Coronary artery (tissue), 2 donors: ENCODE results near the gene SRP14.
"Not testable (repeated sequence)": the region's sequence is repeated elsewhere in the genome, so short reads cannot be mapped to it uniquely, and the experiment has no call there.

ENCODE experiments used
- DNase-seq: peaks from one replicate; pipeline ENCODE4 v3.0.0-alpha.2; 2017; ENCODE audit warnings: low spot score
- H3K27ac ChIP-seq, 2 donors: fragments of 200-600 bp; sonication (generic); one replicate each; pipeline ENCODE4 v1.5.1; 2016 to 2019
- H3K4me3 ChIP-seq: fragments of 200-600 bp; sonication (generic); 2 replicates; pipeline ENCODE4 v1.5.1; 2016; ENCODE audit warnings: mild to moderate bottlenecking, moderate library complexity
- CTCF ChIP-seq: fragments of 200-600 bp; sonication (generic); IDR thresholded peaks from one replicate; pipeline ENCODE4 v1.5.1; 2019; ENCODE audit warnings: antibody characterized with exemption

SRP14 gene

GRCh38 chr15:40081691-40082194 lies 42.8 kb upstream of the SRP14 start:
- TF ChIP-seq CTCF: no peak
- peak; percentile 74 for DNase-seq
- Histone ChIP-seq H3K27ac (peak overlapping the region; percentile 52 to 58), H3K4me3 (peak overlapping the region; percentile 67)

- Histone ChIP-seq H3K27ac (peak overlapping the region in 1 of 2 donors; percentile 26), H3K4me3 (no peak overlapping the region)
- no peak for DNase-seq
- no peak for TF ChIP-seq CTCF
These were observed 41.9 kb upstream of the SRP14 start for GRCh38 chr15:40080847-40081246.

GRCh38 chr15:40080104-40080503 lies 41.1 kb upstream of the SRP14 start:
- Histone ChIP-seq H3K4me3 (no peak overlapping the region), H3K27ac (peak overlapping the region in 1 of 2 donors; percentile 26)
- DNase-seq: no peak
- TF ChIP-seq CTCF: no peak

- TF ChIP-seq CTCF: no peak
- no peak for DNase-seq
These were observed 40.5 kb upstream of the SRP14 start for GRCh38 chr15:40079456-40079855.

GRCh38 chr15:40075298-40076044 lies 36.5 kb upstream of the SRP14 start:
- Histone ChIP-seq H3K4me3 (no peak overlapping the region), H3K27ac (no peak overlapping the region)
- no peak for DNase-seq
- TF ChIP-seq CTCF: no peak

More at GRCh38 chr15:40079456-40079855, 40.5 kb upstream of the SRP14 start:
- no peak overlapping the region for H3K27ac ChIP-seq
- no peak overlapping the region for H3K4me3 ChIP-seq

GRCh38 chr15:40074656-40075055 lies 35.7 kb upstream of the SRP14 start:
- not testable (repeated sequence) for H3K27ac ChIP-seq, DNase-seq, H3K4me3 ChIP-seq

GRCh38 chr15:40073716-40074490 lies 34.9 kb upstream of the SRP14 start:
- not testable (repeated sequence) for DNase-seq, H3K4me3 ChIP-seq, H3K27ac ChIP-seq
